ENCODE measurements around the gene PRKCA. TPM values are rescaled to one million over a fixed set of nuclear protein-coding genes. Genes with fewer than 3 reads are reported as not detected.
A peak's percentile ranks its signal among the peaks of the same experiment; 100 is the strongest.

The PRKCA gene
- total and polyA plus RNA-seq, 2 donors (not counting 3 experiments of a cell fraction or from before 2014, with no cell fraction given): 7.5 to 34.2 TPM

- Histone ChIP-seq H3K36me3 (ENCODE audit: control insufficient read depth in 2 of 2, extremely low read depth in 1 of 2, insufficient read depth in 2 of 2, low read length in 2 of 2) (no peaks in the 10 kb centered on the region), H3K4me3 (replicated peaks in 1 of 3; ENCODE audit: insufficient read depth in 1 of 3, low read depth in 1 of 3, low read length in 3 of 3) (no peak overlapping the region), H2AFZ (ENCODE audit: low read depth, low read length) (no peak overlapping the region), H4K20me1 (replicated peaks; ENCODE audit: control insufficient read depth, extremely low read depth, insufficient read depth, low read length) (no peaks in the 10 kb centered on the region), H3K9me3 (replicated peaks; ENCODE audit: control insufficient read depth, insufficient read depth, low read length) (no peaks in the 10 kb centered on the region), H3K27me3 (ENCODE audit: control insufficient read depth in 2 of 2, insufficient read depth in 2 of 2, low read length in 2 of 2) (no peaks in the 10 kb centered on the region), H3K9me1 (replicated peaks; ENCODE audit: control insufficient read depth, extremely low read depth, insufficient read depth, low read length) (no peaks in the 10 kb centered on the region), H3K27ac (ENCODE audit: insufficient read depth, low read depth, low read length) (peak overlapping the region; percentile 36), H3K4me2 (ENCODE audit: insufficient read depth, low read length) (no peak overlapping the region), H3K4me1 (ENCODE audit: control insufficient read depth, extremely low read depth, insufficient read depth, low read length) (peaks cover 44% of the 10 kb centered on the region), H3K9ac (replicated peaks; ENCODE audit: extremely low read depth, insufficient read depth, low read length) (no peak overlapping the region), H3K79me2 (ENCODE audit: control insufficient read depth, insufficient read depth, low read length) (peaks cover 13% of the 10 kb centered on the region)
- POLR2A ChIA-PET: no interaction called here
- CTCF ChIA-PET: no interaction called here
- FAIRE-seq (no peak), DNase-seq (ENCODE audit: low read depth, low spot score) (no peak)
- TF ChIP-seq CTCF (IDR thresholded peaks at IDR 0.05; ENCODE audit: extremely low read depth in 1 of 2, insufficient read depth in 1 of 2, low read depth in 1 of 2, low read length in 2 of 2): no peak
- no peak for TF ChIP-seq GATA2 (IDR thresholded peaks at IDR 0.05; ENCODE audit: insufficient read depth, insufficient read length, low read depth, low read length)
- BruUV-seq (replicated peaks): no TSS peak
- intact Hi-C loops (cut with micrococcal nuclease) (no loop called here), dilution Hi-C loops (cut with MboI; ENCODE audit: extremely low pct_ligation_motif_present, low sequenced_read_pairs) (no loop called here)
Observed at GRCh38 chr17:66461343-66461995, 159.1 kb downstream of the PRKCA start.

- Histone ChIP-seq H3K4me1 (ENCODE audit: control insufficient read depth, extremely low read depth, insufficient read depth, low read length) (peaks cover 47% of the 10 kb centered on the region), H2AFZ (ENCODE audit: low read depth, low read length) (no peak overlapping the region), H3K79me2 (ENCODE audit: control insufficient read depth, insufficient read depth, low read length) (peaks cover 13% of the 10 kb centered on the region), H3K9me1 (replicated peaks; ENCODE audit: control insufficient read depth, extremely low read depth, insufficient read depth, low read length) (no peaks in the 10 kb centered on the region), H3K36me3 (ENCODE audit: control insufficient read depth in 2 of 2, extremely low read depth in 1 of 2, insufficient read depth in 2 of 2, low read length in 2 of 2) (no peaks in the 10 kb centered on the region), H3K27ac (ENCODE audit: insufficient read depth, low read depth, low read length) (peak overlapping the region; percentile 36), H3K4me3 (replicated peaks in 1 of 3; ENCODE audit: insufficient read depth in 1 of 3, low read depth in 1 of 3, low read length in 3 of 3) (no peak overlapping the region), H3K9me3 (replicated peaks; ENCODE audit: control insufficient read depth, insufficient read depth, low read length) (no peaks in the 10 kb centered on the region), H3K4me2 (ENCODE audit: insufficient read depth, low read length) (no peak overlapping the region), H4K20me1 (replicated peaks; ENCODE audit: control insufficient read depth, extremely low read depth, insufficient read depth, low read length) (no peaks in the 10 kb centered on the region), H3K27me3 (ENCODE audit: control insufficient read depth in 2 of 2, insufficient read depth in 2 of 2, low read length in 2 of 2) (no peaks in the 10 kb centered on the region), H3K9ac (replicated peaks; ENCODE audit: extremely low read depth, insufficient read depth, low read length) (no peak overlapping the region)
- BruUV-seq (replicated peaks): no TSS peak
- DNase-seq (ENCODE audit: low read depth, low spot score) (no peak), FAIRE-seq (no peak)
- CTCF ChIA-PET: interaction anchor here (1.6 kb wide), 1 partner anchor 105 kb away, joined by 4 read pairs; no protein-coding TSS in a partner anchor
- dilution Hi-C loops (cut with MboI; ENCODE audit: extremely low pct_ligation_motif_present, low sequenced_read_pairs) (no loop called here), intact Hi-C loops (cut with micrococcal nuclease) (no loop called here)
- POLR2A ChIA-PET: interaction anchor here (0.7 kb wide), 1 partner anchor 23 kb away, joined by 3 read pairs; no protein-coding TSS in a partner anchor
- TF ChIP-seq POLR2A (IDR thresholded peaks at IDR 0.05; ENCODE audit: low read depth, low read length) (no peak), GATA2 (IDR thresholded peaks at IDR 0.05; ENCODE audit: insufficient read depth, insufficient read length, low read depth, low read length) (no peak), MAX (IDR thresholded peaks at IDR 0.05; ENCODE audit: insufficient read depth, insufficient read length) (no peak), CTCF (IDR thresholded peaks at IDR 0.05; ENCODE audit: extremely low read depth in 1 of 2, insufficient read depth in 1 of 2, low read depth in 1 of 2, low read length in 2 of 2) (no peak), EZH2 (IDR thresholded peaks at IDR 0.05; ENCODE audit: borderline replicate concordance, low read depth, low read length, severe bottlenecking) (no peak), FOS (IDR thresholded peaks at IDR 0.05; ENCODE audit: borderline replicate concordance, insufficient read depth, low read length) (no peak), POLR2AphosphoS5 (IDR thresholded peaks at IDR 0.05; ENCODE audit: insufficient read depth, low read depth, low read length) (no peak), JUN (IDR thresholded peaks at IDR 0.05; ENCODE audit: borderline replicate concordance, insufficient read depth, insufficient read length, low read depth) (no peak), MYC (IDR thresholded peaks at IDR 0.05; ENCODE audit: low read depth, low read length) (no peak)
Observed at GRCh38 chr17:66462010-66462409, 159.6 kb downstream of the PRKCA start.

Data from endothelial cell of umbilical vein (primary cell).